Measurements from ENCODE around the gene KLF16.
A peak's percentile ranks its signal among the peaks of the same experiment; 100 is the strongest.

The KLF16 gene

DNA sequence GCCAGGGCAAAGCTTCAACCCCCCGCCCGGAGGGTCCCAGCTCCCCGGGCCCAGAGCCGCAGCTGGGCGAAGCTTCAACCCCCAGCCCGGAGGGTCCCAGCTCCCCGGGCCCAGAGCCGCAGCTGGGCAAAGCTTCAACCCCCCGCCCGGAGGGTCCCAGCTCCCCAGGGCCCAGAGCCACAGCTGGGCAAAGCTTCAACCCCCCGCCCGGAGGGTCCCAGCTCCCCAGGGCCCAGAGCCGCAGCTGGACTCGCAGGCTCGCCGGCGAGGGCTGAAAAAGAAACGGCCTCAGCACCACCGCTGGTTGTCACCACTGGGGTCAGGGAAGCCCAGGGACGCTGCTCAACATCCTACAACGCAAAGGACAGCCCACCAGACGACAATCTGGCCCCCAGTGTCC is 20.3 kb downstream of the KLF16 start:
- DNase-seq (ENCODE audit: low read depth) = no peak

DNA sequence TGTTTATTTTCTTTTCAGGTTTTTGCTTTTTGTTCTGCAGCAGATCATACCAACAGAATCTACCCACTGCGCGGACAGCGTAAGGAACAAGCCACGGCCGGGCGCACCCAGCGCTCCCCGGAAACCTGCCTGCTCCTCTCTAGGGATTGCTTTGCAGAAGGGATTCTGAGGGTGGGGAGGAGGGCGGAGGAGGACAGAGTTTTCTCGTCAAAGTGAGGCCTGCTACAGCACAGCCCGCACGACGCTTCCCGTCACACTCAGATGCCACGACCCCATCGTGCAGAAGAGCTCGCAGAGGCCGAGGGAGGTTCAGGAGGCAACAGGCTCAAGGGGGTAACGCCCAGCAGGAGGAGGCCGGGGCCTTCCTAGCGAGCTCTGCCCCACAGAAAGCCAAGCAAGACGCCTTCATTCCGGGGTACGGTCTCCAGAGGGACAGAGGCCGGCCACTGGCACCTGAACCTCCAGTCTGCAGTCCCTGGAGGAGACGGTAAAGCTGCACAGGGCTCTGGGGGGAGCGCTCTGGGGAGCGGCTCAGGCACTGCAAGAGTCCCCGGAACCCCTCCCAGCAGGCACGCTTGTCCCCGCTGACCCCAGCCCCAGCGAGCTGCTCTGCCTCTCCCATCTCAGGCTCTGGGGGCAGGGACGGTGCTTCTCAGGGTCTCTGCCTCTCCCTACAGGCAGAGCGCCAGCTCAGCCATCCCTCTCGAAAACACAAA is 22.0 kb downstream of the KLF16 start:
- DNase-seq (ENCODE audit: low read depth) = no peak

DNA sequence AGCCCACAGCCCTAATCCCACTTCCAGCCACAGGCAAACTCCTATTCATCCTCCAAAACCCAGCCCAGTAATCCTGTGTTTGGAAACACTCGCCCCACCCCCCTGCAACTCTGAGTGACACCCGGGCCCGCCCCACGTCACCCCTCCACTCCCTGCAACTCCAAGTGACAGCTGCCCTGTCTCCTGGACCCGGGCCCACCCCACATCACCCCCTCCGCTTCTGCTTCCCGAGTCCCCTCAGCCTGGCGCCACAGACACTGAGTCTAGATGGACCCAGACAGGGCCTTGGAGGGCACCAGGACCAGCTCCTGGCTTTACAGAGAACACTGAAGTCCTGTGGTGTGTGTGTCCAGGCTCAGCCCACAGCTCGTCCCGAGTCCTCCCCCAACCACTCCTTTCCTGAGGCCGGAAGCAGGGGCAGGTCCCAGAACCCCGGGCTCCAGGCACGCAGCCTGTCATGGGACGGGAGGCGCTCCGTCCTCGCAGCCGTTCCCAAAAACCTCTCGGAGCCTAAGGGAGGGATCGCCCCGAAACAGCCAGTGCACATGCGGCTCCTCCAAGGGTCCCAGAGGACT is 22.8 kb downstream of the KLF16 start:
- DNase-seq (ENCODE audit: low read depth) = no peak

DNA sequence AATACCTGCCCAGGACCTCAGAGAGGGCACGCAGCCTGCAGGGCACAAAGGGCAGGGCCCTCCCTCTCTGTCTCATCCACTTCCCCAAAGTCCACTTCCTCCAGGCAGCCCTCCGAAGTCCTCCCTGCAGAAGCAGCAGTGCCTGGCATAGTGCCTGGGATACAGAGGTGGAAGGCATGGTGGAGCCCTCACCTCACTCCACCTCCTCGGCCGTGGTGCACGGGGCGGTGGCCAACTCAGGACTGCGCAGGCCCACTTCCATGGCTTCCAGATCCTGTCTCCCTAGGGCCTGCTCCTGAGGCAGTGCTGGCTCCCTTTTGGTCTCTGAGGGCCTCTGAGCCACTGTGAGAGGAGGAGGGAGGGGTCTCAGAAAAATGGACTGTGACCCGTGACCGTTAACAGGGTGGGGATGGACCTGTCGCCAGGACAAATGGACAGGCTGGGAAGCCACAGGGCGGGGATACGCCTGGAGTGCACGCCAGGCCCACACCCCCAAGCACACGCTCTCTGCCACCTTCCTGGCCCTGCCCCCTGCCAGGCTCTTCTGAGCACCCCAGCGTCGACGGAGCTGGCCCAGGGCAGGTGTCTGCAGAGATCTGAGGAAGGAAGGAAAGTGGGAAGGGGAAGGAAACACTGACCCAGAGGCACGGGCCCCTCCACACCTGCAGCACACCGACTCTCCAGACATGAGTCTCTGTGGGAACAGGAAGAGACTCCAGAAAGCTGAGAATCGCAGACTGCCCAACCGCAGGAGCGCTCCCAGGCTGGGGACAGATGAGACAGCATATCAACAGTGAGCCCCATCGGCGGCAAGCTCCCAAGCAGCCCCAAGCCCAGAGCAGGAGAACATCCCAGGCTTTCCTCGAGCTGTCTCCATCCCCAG is 23.5 kb downstream of the KLF16 start:
- DNase-seq (ENCODE audit: low read depth) = no peak

DNA sequence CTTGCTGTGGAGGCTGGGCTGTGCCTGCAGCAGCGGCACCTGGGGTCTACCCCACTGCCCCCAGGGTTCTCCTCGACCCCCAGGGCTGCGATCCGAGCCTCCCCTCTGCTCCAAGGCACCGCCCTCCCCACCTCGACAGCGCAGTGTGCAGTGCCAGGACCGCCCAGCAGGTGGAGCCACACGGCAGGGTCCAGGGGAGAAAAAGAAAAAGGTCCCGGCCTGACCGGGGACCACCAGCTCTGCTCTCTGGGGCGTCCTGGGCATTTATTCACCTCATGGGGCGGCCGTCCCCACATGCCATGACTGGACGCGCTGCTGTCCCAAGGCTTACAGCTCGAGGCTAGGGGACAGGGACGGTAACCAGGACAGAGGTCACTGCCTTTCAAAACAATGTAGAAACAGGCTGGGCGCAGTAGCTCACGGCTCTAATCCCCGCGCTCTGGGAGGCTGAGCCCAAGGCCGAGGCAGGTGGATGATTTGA is 25.7 kb downstream of the KLF16 start:
- no peak for DNase-seq (ENCODE audit: low read depth)

DNA sequence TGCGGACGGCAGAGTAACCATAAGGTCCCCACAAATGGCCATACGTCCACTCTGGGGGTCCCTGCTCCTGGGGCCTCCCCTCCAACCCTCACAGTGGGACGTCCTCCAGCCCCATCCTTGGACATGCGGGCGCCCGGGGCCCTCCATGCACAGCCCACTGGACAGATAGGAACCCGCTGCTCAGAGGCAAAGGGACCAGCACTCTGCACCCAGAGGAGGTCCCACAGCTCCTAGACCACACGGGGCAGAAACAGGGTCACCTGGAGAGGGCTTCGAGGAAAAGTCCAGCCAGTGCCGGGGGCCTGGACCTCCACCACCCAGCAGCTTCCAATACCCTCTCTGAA is 26.2 kb downstream of the KLF16 start:
- no peak for DNase-seq (ENCODE audit: low read depth)

DNA sequence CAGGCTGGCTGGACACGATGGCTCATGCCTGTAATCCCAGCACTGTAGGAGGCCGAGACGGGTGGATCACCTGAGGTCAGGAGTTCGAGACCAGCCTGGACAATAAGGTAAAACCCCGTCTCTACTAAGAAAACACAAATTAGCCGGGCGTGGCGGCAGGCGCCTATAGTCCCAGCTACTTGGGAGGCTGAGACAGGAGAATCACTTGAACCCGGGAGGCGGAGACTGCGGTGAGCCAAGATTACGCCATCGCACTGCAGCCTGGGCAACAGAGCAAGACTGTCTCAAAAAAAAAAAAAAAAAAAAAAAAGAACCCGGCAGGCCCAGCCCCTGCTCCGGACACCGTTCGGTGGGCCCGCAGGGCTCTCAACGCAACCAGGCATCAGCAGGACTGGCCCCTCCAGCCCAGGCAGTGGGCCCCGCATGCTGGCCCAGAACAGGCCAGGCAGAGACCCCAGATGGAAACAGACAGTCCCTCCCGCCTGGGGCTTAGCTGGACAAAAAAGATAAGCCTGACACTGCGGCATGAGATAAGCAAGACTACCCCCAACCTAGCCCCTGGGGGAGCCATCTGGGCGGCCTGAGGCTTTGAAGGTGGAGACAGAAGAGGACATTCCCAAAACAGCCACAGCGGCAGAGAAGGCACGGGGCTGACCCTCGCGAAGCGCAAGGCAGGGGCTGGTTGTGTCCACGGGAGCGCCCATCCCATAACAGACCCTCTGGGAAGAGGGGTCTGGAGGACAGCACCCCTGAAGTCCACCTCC is 26.7 kb downstream of the KLF16 start:
- no peak for DNase-seq (ENCODE audit: low read depth)

DNA sequence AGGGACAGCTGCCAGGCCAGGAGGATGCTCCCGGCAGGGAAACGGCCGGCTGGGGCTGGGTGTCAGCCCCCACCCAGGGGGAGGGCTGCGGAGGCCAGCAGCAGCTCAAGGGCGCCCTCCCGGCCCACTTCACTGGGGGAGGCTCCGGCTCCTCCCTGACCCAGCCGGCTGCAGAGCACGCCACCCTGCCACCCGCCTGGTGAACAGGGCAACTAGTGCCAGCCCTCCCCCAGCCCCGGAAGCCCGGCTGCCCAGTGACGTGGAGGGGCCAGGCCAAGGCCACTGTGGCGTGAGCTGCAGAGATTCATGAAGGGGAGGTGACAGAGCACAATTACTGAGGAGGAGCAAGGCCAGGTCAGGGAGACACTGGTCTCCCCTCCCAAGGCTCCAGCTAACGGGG is 29.8 kb downstream of the KLF16 start:
- DNase-seq (ENCODE audit: low read depth) = no peak

DNA sequence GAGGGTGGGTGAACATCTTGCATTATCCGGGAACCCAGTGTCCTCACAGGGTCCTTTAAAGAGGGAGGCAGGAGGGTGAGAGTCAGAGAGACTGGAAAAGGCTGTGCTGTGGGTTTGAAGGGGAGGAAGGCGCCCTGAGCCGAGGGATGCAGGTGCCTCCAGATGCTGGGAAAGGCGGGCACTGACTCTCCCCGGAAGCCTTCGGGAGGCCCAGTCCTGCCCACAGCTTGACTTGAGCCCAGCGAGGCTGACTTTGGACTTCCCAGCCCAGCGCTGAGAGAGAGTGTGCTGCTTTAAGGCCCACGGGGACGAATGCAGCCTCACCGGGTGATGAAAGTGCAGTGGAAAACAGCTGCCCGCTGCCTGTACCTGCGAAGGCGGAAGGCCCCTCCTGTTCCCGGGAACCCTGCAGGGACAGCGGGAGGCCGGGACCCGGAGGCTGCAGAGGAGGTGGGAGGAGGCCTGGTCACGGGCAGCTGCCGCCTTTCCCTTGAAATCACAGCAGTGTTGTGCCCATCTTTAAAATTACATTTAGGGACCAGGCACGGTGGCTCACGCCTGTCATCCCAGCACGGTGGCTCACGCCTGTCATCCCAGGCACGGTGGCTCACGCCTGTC is 31.2 kb downstream of the KLF16 start:
- DNase-seq (ENCODE audit: low read depth) = no peak

DNA sequence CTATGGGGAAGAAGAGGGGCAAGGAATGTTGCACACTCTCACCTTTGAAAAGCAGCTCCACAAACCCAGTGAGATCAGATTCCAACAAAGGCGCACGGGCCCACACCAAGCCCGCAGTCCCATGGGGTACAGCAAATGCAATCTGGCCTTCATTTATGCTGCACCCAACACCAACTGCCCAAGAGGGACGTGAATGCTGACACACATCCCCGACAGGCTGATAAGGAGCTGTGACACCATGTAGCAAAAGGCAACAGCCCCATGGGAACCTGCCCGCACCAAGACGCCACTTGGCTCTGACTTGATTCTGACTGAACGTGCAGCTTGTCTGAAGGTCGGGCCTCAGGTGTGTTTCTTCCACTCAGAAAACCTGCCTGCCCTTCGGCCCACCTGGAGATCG is 32.4 kb downstream of the KLF16 start:
- no peak for DNase-seq (ENCODE audit: low read depth)

DNA sequence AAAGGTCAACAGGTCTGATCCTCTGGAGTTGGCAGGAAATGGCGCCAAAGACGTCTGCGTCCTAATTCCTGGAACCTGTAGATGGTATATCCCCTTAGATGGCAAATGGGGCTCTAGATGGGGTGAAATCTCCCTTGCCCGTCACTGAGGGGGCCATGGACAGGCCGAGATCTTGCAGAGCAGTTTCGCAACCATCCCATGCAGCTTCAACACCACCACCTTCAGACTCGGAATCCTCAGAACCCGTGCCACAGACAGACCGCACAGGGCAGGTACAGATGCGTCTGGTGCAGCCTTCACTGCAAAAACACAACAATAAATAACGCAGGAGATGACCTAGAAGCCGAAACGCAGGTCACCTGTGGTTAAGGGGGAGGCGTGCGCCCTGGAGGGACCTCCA is 32.8 kb downstream of the KLF16 start:
- no peak for DNase-seq (ENCODE audit: low read depth)

DNA sequence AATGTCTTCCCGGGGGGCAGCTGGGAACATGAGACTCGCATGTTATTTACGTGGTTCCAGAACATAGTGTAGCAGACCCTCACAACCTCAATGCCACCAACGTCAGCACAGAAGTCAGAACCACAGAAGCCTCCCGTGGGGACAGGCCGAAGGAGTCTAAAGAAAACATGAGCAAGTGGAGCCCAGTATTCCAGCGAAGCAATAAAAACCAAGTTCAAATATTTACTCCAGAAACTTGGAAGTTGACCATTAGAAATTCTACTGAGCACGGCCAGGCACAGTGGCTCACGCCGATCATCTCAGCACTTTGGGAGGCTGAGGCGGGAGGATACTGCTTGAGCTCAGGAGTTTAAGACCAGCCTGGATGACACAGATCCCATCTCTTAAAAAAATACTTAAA is 33.4 kb downstream of the KLF16 start:
- DNase-seq (ENCODE audit: low read depth) = no peak

DNA sequence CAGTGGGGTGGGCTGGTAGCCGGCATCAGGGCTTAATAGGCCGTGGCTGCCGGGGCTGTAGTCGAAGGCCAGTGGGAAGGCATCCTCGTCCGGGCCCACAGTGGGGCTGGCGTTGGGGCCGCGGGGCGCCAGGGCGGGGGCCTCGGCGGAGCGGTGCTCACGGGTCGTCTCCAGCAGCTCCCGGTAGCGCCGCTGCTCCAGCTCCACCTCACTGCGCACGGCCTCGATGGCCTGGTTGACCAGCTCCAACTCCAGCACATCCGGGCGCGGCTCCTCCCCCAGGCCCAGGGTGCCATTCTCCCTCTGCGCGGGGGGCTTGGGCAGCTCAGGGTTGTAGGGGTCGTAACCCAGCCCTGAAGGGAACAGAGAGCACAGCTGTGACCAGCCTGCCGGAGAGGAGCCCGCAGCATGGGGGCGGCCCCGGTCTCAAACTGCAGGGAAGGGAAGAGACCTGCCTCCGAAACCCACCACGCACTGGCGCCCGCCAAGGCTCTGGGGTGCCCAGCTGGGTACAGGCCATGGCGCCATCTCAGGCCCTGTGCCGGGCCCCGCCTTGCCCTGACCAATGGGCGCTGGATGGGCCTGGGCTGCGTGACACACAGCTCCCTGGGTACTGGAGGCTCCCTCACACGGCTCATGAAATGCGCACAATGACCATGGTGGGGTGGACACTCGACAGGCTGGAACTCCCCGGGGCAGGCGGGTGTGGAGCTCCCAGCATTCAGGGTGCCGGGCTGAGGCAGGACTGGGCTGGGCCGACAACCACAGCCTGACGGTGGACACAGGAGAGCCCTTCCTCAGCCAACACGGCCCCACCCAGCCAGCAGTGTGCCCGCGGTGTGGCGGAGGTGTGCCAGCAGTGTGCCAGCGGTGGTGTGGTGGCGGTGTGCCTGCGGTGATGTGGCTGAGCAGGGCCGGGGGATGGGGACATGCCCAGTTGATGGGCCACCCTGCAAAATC is 34.8 kb downstream of the KLF16 start:
- DNase-seq (ENCODE audit: low read depth) = no peak

DNA sequence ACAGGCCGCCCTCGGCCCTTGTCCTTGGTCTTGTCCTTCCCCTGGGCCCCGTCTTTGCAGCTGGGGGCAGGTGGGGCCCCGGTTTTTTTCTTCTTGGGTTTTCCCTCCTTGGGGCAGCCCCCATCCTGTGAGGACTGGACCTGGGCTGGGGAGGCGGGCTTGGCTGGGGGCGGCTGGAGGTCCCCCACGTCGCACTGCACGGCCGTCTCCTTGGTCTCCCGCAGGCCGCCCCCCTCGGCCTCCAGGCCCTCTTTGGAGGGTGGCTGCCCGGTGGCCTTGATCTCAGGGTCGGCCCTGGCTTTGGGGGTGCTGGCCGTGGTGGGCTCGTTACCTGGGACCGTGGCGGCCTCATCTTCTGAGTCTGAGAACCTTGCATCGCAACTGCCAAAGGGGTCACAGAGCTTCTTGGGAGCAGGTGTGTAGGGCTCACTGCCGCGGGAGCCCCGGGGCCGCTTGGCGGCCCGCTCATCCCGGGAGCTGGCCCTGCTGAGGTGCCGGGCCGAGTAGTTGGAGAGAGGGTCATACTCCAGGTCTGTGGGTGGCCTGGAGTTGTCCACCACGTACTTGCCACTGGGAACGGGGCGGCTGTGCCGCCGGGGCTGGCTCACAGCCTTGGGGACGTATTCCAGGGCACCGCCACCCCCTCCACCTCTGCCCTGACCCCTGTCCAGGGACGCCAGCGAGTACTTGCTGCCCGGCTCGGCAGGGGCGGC is 35.7 kb downstream of the KLF16 start:
- DNase-seq (ENCODE audit: low read depth) = no peak

DNA sequence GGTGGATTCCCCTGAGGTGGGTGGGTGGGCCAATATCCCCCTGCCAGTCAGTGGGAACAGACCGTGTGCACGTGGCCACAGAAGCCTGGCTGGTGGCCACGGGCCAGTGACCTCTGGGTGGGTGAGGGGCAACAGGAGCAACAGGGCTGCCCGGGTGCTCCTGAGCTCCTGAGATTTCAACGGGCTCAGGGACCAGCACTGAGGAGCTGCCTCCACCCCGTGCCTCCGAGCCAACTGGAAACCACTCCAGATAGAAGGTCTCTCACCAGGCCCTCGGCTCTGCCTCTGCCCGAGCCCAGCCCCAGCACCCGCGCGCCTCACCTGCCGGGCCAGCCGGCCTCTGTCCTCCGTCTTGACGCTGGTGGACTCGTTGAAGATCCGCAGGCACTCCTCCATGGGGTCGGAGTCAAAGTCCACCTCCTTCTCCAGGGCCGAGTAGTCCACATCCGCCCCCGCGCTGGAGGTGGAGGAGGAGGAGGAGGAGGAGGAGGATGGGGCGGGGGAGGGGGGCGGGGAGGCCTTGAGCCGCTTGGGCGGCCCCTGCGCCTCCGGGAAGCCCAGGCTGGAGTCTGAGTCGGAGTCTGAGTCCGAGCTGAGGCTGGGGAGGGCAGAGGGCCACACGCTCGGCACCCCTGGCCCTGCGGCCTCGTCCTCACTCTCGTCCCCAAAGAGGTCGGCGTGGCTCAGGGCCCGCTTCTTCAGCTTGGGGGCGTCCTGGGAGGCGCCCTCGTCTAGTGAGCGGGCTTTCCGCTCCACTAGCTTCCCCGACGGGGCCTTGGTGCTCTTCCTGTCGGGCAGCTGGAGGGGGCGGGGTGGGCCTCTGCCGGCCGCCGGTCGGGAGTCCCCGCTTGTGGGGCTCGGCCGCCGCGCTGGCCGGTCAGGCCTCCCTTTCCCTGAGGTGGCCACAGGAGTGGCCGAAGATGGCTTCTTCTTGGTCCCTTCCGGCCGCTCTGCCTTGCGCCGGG is 36.5 kb downstream of the KLF16 start:
- no peak for DNase-seq (ENCODE audit: low read depth)

DNA sequence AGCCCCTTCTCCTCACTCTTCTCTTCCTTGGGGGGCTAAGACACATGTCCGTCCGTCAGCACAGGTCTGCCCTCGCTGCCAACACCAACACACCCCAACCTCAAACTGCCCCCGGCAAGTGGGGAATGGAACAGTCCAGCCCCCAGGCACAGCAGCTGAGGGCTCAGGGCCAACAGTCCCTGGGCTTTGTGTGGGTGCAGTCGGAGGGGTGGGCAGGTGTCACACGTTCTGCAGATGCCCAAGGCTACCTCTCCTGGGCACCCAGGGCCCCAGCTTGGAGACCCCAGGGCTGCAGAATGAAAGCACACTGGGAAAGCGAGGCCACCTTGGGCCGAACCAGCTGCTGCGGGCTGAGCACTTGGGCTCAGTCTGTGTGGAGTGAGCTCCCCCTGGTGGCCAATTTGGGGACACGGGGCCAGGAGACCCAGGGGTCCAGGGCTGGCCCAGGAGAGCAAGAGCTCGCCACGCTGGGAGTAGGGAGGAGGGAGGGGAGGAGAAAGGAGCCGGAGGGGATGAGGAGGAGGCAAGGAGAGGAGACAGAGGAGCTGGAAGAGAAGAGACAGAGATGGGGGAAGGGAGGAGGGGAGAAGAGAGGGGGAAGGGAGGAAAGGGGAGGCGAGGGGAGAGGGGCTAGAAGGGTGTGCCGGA is 37.3 kb downstream of the KLF16 start:
- DNase-seq (ENCODE audit: low read depth) = peak; percentile 61

DNA sequence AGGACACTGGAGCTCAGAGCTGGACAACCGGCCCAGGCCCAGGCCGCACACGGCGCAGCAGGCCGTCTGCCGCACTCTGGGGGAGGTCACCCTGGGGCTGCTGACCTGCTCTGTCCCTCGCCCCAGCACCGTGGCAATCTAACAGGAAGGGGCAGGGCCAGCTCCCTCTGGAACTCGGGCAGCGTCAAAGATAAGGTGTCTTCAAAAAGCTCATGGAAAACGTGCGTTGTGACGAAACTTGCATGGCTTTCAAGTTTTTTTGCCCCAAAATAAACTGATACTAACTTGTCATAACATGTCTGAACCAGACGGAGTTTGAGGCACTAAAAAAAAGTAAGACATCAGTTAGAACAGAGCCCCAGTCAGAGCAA is 39.1 kb downstream of the KLF16 start:
- no peak for DNase-seq (ENCODE audit: low read depth)

DNA sequence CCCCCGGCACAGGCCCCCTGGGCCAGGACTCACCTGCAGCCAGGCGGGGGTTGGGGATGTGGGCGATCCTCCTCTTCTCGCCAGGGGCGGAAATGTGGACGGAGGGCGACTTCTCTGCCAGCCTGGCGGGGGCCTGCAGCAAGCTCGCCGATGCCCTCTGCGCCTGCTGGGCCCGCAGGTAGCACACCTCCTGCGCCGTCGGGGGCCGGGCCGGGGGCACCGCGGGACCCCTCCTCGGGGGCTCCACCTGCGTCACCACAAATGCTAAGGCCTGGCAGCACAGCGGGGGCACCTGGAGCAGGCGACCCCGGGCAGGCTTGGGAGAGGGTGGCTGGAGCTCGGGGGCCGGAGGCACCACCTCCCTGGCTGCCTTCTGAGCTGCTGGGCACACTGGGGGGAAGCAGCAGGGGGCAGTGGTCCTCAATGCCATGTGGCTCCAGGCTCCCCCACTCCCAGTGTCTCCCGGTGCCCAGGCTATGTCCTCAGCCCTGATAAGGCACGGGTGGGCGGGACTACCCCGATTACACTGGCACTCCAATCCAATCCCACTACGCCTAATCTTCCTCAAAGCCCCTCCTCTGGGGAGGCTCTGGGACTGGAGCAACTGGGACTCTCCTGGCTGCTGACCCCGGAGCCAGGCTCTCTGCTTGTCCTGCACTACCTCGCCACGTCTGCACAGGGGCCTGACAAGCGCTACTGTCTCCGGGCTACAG is 39.7 kb downstream of the KLF16 start:
- no peak for DNase-seq (ENCODE audit: low read depth)
